Effector CD4-positive, alpha-beta T cell (primary cell): ENCODE results near the gene PTPRJ.
A peak's percentile ranks its signal among the peaks of the same experiment; 100 is the strongest.

Experiments
- DNase-seq: peaks from one replicate; pipeline ENCODE4 v3.0.0-alpha.2; 2020

The PTPRJ gene

GRCh38 chr11:48043111-48043990 is 63.0 kb downstream of the PTPRJ start:
- no peak for DNase-seq

- no peak for DNase-seq
These were observed 63.7 kb downstream of the PTPRJ start for GRCh38 chr11:48043991-48044512.

- DNase-seq: no peak
These were observed 64.2 kb downstream of the PTPRJ start for GRCh38 chr11:48044577-48044976.

- no peak for DNase-seq
These were observed 65.2 kb downstream of the PTPRJ start for GRCh38 chr11:48045536-48045935.

DNA sequence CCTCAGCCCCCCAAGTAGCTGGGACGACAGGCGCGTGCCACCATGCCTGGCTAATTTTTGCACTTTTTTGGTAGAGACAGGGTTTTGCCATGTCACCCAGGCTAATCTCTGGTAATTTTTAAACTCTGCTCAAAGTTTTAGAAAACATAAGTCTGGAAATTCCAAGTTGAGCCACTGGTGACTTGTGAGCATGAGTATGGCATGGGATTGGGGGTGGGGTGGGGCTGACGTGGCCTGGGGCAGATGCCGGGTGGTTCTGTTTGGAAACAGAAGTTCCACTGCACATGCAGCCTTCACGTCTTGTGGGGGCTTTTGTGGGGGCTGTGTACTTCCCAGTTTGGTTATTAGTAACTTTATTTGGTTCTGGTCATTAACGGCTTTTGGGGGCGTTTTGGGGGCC is 67.3 kb downstream of the PTPRJ start:
- DNase-seq: no peak

DNA sequence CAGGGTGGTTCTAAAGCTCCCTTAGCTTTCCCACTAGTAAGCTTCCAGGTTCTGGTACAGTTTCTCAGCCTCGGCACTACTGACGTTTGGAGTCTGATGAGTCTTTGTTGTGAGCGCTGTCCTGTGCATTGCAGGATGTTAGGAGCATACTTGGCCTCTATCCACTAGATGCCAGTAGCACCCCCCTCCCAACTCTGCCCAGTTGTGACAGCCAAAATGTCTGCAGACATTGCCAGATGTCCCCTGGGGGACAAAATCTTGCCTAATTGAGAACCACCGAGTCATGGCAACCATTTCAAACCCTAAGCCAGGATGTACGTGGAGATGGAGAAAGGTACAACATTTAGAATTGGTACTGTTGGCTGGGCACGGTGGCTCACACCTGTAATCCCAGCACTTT is 68.7 kb downstream of the PTPRJ start:
- no peak for DNase-seq

- DNase-seq: no peak
These were observed 69.9 kb downstream of the PTPRJ start for GRCh38 chr11:48050304-48050703.

GRCh38 chr11:48051217-48051830 is 71.0 kb downstream of the PTPRJ start:
- DNase-seq: no peak

DNA sequence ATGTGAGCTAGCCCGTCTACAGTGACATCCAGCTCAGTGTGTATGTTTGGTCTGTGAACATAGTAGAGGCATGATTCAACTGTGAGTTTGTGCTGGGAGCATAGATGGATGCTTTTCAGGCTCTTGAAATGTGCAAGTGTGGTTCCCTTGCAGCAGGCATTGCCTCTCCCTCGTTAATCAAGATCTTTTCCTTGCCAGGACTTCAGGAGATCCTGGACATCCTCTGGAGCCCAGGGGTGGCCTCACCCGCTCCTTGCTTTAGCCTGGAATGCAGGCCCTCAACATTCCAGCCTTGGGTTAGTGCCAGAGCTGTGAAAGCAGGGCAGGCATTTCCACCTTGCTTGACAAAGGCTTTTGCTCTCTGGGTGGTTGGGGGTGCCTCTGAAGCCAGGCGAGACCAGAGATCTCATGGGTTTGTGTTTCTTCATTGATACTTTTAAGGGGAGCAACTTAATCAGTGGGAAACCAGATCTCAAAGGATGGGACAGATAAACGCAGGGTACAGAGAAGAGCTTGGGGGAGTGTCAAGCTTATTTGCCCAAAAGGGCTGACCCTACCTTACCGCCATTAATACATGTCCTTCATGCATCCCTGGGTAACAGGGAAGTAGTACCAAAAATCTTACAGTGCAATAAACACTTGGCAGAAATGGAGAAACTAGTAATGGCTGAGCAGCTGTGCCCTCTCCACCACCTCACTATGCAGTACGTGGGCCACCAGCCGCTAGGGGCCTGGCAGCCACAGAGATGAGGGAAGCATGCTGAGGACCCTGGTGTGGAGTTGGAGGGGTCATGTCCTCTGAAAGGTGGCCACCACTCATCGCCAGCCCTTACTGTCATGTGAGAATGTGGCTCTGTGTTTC is 72.1 kb downstream of the PTPRJ start:
- no peak for DNase-seq

DNA sequence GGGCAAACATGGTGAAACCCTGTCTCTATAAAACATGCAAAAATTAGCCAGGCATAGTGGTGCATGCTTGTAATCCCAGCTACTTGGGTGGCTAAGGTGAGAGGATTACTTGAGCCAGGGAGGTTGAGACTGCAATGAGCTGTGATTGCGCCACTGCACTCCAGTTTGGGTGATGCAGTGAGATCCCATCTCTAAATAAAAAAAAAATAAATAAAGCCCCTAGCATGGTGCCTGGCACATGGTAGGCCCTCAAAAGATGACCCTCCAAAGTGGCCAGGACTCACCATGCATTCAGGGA is 74.6 kb downstream of the PTPRJ start:
- DNase-seq: no peak

GRCh38 chr11:48055292-48056132 is 75.2 kb downstream of the PTPRJ start:
- DNase-seq: peak; percentile 27

DNA sequence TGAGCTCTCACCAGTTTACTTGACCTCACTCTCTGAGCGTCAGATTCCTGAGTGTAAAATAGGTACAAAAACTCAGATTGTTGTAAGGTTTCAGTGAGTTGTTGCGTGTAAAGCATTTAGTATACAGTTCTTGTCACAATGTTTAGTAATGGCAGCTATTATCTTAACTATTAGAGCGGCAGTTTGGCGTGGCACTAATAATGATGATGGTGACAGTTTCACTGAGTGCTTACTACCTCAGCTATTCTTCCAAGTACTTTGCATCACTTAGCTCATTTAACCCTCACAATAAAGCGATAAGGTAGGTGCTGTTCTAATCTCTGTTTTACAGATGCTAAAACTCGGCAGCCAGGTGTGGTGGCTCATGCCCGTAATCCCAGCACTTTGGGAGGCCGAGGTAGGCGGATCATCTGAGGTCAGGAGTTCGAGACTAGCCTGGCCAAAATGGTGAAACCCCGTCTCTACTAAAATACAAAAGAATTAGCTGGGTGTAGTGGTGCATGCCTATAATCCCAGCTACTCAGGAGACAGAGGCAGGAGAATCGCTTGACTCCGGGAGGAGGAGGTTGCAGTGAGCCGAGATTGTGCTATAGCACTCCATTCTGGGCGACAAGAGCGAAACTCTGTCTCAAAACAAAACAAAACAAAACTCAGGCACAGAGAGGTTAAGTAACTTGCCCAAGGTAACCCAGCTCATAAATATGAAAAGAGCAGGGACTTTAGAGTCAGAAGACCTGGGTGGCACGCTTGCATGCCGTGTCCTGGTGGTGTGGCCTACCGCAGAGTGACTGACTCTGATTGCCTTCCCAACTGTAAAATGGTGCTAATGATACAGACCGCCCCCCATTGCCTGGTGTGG is 76.2 kb downstream of the PTPRJ start:
- DNase-seq: no peak

DNA sequence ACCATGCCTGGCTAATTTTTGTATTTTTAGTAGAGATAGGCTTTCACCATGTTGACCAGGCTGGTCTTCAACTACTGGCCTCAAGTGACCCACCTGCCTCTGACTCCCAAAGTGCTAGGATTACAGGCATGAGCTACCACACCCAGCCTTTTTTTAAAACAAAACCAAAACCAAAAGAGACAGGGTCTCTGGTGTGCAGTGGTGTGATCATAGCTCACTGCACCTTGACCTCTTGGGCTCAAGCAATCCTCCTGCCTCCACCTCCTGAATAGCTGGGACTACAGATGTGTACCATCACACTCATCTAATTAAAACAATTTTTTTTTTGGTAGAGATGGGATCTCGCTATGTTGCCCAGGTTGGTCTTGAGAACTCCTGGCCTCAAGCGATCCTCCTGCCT is 77.7 kb downstream of the PTPRJ start:
- DNase-seq: no peak

GRCh38 chr11:48058788-48059187 is 78.4 kb downstream of the PTPRJ start:
- no peak for DNase-seq

DNA sequence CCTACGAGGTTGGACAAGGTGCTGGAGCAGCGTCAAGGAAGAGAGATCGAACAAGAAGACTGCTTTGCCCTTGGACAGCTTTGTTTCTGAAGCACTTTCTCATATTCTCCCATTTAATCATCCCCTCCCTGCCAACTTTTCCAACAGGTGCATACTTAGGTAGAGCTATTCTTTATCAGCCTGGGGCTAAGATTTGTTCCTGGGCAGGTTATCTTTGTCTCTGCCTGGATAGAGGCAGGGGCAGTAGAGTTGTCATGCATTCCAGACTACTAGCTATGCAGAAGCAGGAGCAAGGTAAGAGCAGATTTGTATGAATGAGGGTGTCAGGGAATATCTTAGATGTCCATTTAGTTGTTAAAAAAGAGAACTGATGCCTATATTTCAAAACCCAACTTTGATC is 82.3 kb downstream of the PTPRJ start:
- DNase-seq: no peak

- DNase-seq: no peak
These were observed 83.1 kb downstream of the PTPRJ start for GRCh38 chr11:48063424-48063978.

DNA sequence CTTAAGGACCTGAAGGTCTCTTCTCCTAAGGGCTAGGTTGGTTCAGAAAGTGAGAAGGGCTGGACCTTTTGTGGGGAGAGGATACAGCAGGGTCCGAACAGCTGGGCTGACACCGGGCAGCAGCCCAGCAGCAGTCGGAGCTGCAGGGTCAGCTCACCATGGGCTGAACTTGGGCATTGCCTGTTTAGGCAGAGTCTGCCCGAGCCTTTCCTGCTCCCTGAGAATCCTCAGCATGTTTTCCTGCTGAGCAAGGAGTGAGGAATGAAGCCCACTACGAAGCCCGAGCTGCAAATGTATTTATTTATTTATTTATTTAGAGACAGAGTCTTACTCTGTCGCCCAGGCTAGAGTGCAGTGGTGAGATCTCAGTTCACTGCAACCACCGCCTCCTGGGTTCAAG is 83.9 kb downstream of the PTPRJ start:
- no peak for DNase-seq

DNA sequence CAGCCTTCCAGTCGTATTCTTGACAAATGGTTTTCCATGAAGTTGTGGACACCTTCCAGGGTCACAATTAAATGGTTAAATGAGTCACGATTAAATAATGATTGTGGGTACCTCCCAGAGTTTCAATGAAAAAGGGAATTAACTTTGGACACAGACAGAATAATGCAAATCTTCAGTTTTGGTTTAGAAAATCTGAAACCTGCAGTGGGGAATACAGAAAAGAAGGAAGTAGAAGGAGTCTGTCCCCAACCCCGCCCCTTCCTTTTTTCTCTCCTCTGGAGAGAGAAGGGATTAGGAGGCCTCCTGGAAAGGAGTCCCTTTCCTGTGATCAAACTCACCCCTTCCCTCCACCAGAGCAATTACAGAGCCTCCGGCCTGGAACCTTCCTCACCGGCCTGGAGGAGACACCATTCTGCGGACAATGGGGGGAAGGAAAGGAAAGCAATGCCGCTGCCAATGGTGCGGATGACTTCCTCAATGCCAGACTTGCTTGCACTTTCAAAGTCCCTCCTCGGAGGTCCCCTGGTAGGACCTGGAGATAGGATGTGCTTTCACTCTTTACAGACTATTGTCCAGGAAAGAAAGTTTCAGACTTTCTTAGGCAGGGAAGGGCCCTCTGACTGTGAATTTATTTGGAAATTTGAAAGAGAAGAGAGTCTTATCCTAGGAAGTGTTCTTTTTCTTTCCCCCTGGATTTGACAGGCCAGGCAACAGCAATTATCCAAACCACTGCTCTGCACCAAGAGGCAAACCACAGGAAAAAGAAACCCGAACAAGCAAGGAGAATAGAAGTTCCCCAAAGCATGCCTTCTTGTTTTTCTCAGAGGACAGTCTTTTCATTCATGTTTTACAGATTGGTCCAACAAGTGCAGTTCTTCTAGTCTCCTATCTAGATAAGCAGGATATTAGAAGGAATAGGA is 86.8 kb downstream of the PTPRJ start:
- DNase-seq: no peak

DNA sequence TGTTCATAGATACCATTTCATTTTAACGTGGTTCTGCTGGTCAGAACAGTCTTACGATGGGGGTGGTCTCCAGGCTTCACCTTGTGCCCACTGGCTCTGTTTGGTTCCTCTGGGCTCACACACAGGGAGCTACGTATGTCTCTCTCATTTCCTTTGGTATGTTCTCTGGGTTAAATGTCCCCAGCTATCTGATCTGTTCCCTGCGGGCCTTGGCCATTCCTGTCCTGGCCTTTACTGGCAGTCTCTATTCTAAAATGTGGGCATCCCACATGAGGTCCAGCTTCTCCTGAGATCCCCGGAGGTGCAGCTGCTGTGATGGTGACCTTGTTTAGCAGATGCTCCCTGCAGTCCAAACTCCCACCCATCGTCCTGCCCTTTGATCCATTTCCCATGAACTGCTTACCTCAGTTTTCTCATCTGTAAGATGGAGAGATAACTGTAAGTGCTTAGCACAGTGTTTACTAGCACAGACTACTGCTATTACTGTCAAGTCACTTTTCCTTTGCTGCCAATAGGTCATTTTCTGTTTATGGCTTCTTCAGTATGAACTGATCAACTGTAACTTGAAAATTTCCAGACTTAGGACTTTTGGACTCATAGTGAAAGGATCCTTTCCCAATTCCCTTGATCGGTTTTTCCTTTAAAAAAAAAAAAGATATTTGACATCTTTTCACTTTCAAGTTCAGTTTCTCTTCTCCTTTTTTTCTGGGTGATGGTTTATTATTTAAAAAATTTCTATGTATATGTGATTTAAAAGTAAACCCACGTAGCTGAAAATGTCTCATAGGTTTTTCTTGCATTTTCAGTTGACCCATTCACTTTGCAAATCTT is 92.9 kb downstream of the PTPRJ start:
- no peak for DNase-seq
